Activated naive CD4-positive, alpha-beta T cell treated with Interleukin-2 at 50 U/mL for 16 hours (primary cell): ENCODE results near the gene LPAR1.
"Not testable (repeated sequence)": the region's sequence is repeated elsewhere in the genome, so short reads cannot be mapped to it uniquely, and the experiment has no call there.

ENCODE experiments used
- DNase-seq: peaks from one replicate; pipeline ENCODE4 v3.0.0-alpha.2; 2020

Gene LPAR1

GRCh38 chr9:110861370-110862110 lies 176.7 kb downstream of the LPAR1 start:
- not testable (repeated sequence) for DNase-seq

GRCh38 chr9:110856772-110857171 lies 181.5 kb downstream of the LPAR1 start:
- DNase-seq: no peak

DNA sequence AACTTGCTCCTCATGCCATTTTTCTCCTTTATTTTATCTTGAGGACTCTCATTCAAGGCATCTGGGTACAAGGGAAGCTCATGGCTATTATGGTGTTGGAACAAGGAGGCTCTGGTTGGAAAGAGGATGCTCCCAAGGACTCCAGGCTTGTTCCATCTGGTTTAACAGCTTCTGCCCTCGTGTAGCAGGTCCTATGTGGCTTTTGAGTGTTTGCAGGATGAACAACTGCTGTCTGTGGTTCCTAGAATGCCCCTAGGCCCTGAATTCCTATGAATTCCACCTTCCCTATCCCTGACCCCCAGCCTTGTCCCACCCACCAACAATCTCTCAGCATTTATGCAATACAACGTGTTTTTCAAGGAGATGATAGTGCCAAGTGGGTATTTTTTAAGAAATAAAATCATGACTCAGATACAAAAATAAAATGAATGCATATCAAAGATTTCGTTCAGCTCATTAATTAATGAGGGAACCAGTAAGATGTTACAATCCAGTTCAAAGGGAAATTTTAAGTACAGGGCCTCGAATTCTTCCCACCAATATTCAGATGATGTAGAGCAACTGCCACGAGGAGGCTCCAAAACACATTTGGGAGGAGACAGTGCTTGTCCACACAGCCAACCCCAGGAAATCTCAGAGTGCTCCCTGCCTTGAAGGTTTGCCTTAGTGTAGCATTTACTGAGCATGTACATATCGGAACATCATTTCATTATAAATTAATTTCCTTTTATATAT lies 187.7 kb downstream of the LPAR1 start:
- no peak for DNase-seq

- DNase-seq: no peak
Measured at GRCh38 chr9:110847671-110848070, 190.6 kb downstream of the LPAR1 start.

DNA sequence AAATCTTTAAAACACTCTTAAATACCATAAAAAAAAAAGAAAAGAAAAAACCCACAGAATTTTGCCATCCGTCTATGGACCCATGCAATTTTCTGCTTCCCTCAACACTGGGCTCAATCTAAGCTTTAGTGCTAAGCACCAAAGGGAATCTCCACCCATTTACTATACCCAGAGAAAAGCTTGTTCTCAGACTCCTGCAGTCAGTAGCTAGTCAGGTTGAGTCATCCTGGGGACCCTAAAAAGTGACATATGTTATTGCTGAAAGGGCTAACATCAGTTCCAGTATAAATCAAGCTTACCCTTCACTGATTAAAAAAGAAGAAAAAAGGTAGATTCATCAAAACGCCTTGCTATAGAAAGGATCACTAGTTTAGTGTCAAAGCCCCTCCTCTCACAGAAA lies 192.1 kb downstream of the LPAR1 start:
- no peak for DNase-seq

DNA sequence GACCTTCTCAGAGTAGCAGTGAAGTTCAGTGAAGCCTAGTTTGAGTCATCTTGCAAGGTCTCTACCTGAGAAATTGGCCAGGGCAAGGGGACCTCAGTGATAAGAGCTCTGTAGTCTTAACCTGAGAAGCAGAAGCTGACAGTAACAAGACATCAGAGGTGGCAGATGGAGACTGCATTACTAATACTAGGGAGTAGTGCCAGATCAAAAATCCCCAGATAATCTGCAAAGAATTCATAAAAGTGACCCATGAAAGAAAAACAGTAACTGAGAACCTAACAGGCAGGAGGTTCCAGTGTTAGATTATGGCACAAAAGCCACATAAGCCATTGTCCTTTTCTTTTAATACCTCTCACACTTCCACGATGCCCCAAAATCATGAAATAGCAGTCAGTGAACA lies 194.1 kb downstream of the LPAR1 start:
- no peak for DNase-seq

DNA sequence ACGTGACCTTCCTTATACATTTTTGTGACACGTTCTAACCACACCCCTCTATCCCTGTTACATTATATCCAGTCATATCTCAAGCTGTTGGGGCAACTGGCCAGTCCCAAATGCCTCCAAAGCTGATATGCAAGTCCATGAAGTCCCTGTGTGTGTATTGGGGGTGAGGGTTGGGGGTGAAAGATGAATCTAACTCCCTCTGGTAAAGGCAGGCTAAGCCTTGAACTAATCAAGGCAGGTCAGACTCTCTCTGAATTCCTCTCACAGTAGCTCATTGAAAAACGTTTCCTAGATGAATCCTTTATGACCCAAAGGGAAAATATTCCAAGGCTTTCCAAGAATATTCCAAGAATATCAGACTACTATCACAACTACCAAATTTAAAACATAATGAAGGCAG lies 195.3 kb downstream of the LPAR1 start:
- no peak for DNase-seq

DNA sequence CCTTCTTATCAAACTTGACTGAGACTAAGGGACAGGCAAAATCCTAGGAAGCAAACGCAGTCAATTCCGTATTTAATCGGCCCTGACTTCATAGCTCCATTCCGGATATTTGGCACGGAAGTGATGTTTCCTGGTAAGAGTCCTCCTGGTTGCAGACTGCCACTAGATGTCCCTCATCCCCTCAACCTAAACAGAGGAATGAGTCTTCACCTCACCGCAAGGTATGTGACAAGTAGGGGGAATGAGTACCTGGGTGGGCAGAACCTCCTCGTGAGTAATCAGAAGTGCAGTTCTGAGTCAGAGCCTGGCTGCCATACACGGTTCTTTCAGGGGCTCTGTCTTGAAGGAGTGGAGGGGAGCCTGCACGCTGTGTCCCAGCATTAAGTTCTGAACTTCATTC lies 196.1 kb downstream of the LPAR1 start:
- no peak for DNase-seq

- no peak for DNase-seq
Measured at GRCh38 chr9:110837401-110838005, 200.8 kb downstream of the LPAR1 start.

DNA sequence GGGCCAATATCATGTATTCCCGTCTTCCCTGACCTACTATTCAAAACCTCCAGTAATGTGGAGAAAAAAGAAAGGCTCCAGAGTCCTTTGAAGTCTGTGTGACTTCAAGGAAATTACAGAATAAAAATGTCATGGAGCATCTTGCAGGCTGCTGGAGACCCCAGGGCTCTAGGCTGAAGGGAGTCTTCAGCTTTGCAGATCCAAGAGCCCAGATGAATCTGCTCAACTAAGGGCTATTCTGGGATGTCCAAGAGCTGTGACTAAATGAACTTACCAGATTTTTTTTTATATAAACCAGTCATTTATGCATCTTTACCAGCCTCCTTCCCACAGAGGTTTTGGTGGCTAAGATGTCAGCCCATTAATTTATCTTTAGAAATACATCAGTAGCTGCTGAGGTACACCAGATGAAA lies 202.4 kb downstream of the LPAR1 start:
- no peak for DNase-seq

GRCh38 chr9:110835404-110835803 lies 202.9 kb downstream of the LPAR1 start:
- no peak for DNase-seq

DNA sequence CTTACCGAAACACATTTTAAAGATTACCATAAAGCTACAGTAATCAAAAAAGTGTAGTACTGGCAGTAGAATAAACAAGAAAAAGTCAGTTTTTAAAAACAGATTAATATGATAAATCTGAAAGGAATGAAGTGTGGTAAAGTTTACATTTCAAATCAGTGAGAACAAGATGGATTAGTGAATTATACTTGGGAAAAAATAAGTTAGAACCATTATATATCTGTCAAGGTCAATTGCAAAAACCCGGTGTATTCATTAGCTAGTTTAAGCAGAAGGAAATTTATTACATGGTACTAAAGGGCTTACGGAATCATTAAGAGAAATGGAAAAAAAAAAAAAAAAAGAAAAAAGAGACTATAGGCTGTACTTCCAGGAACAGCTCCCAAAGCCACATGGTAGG lies 205.3 kb downstream of the LPAR1 start:
- DNase-seq: no peak

GRCh38 chr9:110830495-110830894 lies 207.8 kb downstream of the LPAR1 start:
- DNase-seq: no peak

DNA sequence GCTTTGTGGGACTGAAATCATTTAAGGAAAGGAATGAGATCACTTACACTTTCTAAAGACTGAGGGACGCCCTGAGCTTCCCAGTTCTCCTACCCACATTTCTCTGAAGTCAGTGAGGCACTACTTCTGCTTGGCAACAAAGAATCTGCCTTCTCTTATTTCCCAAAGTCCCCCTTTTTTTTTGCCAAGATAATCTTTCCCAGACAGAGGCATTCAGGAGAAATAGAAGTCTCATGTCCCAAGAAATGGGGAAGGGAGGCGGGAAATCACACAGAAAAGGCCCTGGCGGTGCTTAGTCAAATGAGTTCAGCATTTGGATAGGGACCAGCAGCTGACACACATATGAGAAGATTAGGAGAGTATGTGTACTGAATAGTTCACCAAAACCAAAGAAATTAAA lies 210.0 kb downstream of the LPAR1 start:
- DNase-seq: no peak

GRCh38 chr9:110826400-110826799 lies 211.9 kb downstream of the LPAR1 start:
- DNase-seq: not testable (repeated sequence)

- DNase-seq: no peak
Measured at GRCh38 chr9:110825950-110826349, 212.3 kb downstream of the LPAR1 start.

DNA sequence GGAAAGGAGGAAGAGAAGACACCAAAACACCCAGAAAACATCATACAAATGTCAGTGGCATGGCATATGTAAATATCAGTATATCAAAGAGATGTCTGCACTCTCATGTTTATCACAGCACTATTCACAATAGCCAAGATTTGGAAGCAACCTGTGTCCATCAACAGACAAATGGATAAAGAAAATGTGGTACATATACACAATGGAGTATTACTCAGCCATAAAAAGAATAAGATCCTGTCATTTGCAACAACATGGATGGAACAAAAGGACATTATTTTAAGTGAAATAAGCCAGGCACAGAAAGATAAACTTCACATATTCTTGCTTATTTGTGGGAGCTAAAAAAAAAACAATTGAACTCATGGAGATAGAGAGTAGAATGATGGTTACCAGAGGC lies 213.1 kb downstream of the LPAR1 start:
- not testable (repeated sequence) for DNase-seq
